Right hindlimb (tissue), 1 donor: ENCODE results near the gene AADACL4.
"Not testable (repeated sequence)": the region's sequence is repeated elsewhere in the genome, so short reads cannot be mapped to it uniquely, and the experiment has no call there.

Source experiments
- DNase-seq: peaks from one replicate; pipeline ENCODE4 v3.0.0-alpha.2; 2018

The AADACL4 gene

GRCh38 chr1:12658531-12659453 is 14.9 kb downstream of the AADACL4 start:
- peak; percentile 82 for DNase-seq

GRCh38 chr1:12661606-12662219 is 17.8 kb downstream of the AADACL4 start:
- no peak for DNase-seq

- no peak for DNase-seq
Measured at GRCh38 chr1:12662556-12662955, 18.7 kb downstream of the AADACL4 start.

- DNase-seq: no peak
Measured at GRCh38 chr1:12665511-12665910, 21.6 kb downstream of the AADACL4 start.

GRCh38 chr1:12666141-12666735 is 22.4 kb downstream of the AADACL4 start:
- DNase-seq: no peak

- DNase-seq: peak; percentile 30
Measured at GRCh38 chr1:12669529-12670068, 25.7 kb downstream of the AADACL4 start.

GRCh38 chr1:12674358-12674757 is 30.5 kb downstream of the AADACL4 start:
- no peak for DNase-seq

- DNase-seq: not testable (repeated sequence)
Measured at GRCh38 chr1:12676122-12676521, 32.2 kb downstream of the AADACL4 start.

GRCh38 chr1:12677565-12677964 is 33.7 kb downstream of the AADACL4 start:
- no peak for DNase-seq

GRCh38 chr1:12678350-12678749 is 34.5 kb downstream of the AADACL4 start:
- DNase-seq: no peak

- no peak for DNase-seq
Measured at GRCh38 chr1:12678820-12679219, 34.9 kb downstream of the AADACL4 start.

- no peak for DNase-seq
Measured at GRCh38 chr1:12690156-12690555, 46.3 kb downstream of the AADACL4 start.

- DNase-seq: no peak
Measured at GRCh38 chr1:12692967-12693782, 49.3 kb downstream of the AADACL4 start.

- DNase-seq: no peak
Measured at GRCh38 chr1:12696658-12697057, 52.8 kb downstream of the AADACL4 start.

GRCh38 chr1:12697397-12697796 is 53.5 kb downstream of the AADACL4 start:
- no peak for DNase-seq

- no peak for DNase-seq
Measured at GRCh38 chr1:12703821-12704451, 60.1 kb downstream of the AADACL4 start.

GRCh38 chr1:12706061-12706460 is 62.2 kb downstream of the AADACL4 start:
- DNase-seq: no peak

- DNase-seq: no peak
Measured at GRCh38 chr1:12708396-12709090, 64.7 kb downstream of the AADACL4 start.

GRCh38 chr1:12709091-12709491 is 65.2 kb downstream of the AADACL4 start:
- DNase-seq: no peak

- DNase-seq: no peak
Measured at GRCh38 chr1:12709696-12710095, 65.8 kb downstream of the AADACL4 start.

- no peak for DNase-seq
Measured at GRCh38 chr1:12711536-12711935, 67.7 kb downstream of the AADACL4 start.

GRCh38 chr1:12712076-12712475 is 68.2 kb downstream of the AADACL4 start:
- no peak for DNase-seq
